NCI-H460 (cell line): ENCODE data around the gene RBM5. TPM values are rescaled to one million over a fixed set of nuclear protein-coding genes. Genes with fewer than 3 reads are reported as not detected.

Experiments
- DNase-seq: peaks from one replicate; pipeline ENCODE4 v3.0.0-alpha.2; 2016; ENCODE audit warnings: low read depth; ENCODE audit errors: extremely low read depth
- total RNA-seq: library from RNA; depleted of rRNA; stranded (reverse); fragments of >200 nt; shearing (Covaris generic); gene quantifications from 2 replicates; pipeline ENCODE4 v1.2.3, GENCODE V29; 2014

Gene RBM5
- total RNA-seq, 1 experiment from 2014 or later: 61.4 TPM

GRCh38 chr3:50137531-50137930, 48.8 kb downstream of the RBM5 start:
- no peak for DNase-seq

DNA sequence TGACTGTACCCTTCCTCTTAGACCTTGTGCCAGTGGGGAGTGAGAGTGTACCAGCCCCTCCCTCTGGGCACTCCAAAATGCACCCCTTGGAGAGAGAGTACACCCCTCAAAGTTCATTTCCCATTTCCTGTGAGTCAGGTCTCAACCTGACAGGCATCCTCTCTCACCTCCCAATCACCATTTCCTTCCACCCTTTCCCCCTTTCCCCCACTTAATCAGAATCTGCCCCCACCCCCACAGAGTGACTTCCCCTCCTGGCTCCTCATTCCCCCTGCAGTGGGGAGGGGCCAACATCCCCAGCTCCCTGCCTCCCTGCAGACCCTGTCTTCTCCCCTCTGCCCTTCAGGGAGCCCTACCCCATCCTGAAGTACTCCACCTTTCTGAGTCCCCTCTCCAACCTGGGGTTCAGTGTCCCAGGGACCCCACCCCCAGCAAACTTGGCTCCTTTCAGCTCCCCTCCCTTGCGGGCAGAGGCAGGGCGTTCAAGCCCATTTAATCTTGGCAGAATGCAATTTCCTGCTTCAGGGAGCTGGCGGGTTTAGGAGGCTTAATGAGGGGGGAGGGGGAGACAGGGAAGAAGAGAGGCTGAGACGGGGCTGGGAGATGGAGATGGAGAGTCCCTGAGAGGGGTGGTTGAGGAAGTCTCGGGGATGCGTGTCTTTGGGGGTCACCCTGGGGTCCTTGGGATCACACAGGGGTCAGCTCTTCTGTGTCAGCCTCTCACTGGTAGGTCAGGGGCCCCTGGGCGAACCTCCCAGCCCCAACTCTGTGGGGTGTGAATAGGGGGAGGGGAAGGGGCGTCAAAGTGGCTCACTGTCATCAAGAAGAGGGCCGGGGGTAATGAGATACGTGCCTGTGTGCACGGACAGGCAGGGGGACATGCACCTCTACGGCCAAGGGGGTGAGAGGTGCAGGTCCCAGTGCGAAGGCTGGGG, 49.8 kb downstream of the RBM5 start:
- DNase-seq: no peak

GRCh38 chr3:50139308-50139707, 50.6 kb downstream of the RBM5 start:
- DNase-seq: no peak

GRCh38 chr3:50139718-50140423, 51.2 kb downstream of the RBM5 start:
- DNase-seq: no peak

DNA sequence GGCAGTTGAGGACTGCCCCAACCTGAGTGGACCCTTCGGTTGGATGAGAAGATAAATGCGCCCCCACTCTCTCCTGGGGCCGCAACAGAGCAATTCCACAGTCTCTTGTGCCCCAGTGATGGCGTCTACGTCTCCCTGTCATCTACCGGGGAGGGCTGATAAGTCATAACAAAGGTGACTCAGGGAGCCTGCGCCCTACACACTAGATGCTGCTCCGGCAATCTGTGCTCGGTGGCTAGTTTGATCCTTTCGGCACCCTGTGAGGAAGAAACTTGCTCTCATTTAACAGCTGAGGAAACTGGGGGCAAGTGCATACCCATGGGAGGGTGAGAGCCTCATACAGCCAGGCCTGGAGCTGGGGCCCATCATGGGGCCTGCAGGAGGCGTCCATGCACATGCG, 52.3 kb downstream of the RBM5 start:
- DNase-seq: no peak

DNA sequence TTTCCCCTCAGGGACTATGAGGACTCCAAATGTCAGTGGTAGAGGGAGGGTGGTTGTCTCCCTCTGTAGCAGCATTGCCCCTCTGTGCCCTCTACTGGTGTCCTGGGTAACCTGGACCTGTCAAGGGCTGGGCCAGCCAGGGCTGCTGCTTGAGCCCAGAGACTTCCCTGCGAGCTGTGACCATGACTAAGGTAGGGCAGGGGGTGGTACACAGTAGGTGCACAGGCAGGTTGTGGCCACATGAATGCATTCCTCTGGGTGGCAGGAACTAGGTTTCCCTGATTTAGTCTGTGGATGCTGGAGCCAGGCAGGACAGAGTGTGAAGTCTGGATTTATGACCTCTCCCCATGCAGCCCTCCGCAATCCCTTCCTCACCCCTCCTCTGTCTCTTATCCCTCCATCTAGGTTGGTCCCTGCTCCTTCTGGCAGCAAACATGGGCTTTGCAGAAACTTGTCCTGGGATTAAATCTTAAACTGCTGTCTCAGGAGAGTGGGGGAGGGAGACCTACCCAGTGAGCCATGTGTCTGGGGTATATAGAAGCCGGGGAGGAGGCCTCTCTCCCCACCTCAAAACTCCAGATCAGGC, 57.7 kb downstream of the RBM5 start:
- DNase-seq: no peak

- DNase-seq: no peak
Measured at GRCh38 chr3:50147016-50147415, 58.3 kb downstream of the RBM5 start.

GRCh38 chr3:50147447-50147846, 58.7 kb downstream of the RBM5 start:
- DNase-seq: no peak

- no peak for DNase-seq
Measured at GRCh38 chr3:50147861-50148260, 59.1 kb downstream of the RBM5 start.

- no peak for DNase-seq
Measured at GRCh38 chr3:50150404-50150750, 61.7 kb downstream of the RBM5 start.

DNA sequence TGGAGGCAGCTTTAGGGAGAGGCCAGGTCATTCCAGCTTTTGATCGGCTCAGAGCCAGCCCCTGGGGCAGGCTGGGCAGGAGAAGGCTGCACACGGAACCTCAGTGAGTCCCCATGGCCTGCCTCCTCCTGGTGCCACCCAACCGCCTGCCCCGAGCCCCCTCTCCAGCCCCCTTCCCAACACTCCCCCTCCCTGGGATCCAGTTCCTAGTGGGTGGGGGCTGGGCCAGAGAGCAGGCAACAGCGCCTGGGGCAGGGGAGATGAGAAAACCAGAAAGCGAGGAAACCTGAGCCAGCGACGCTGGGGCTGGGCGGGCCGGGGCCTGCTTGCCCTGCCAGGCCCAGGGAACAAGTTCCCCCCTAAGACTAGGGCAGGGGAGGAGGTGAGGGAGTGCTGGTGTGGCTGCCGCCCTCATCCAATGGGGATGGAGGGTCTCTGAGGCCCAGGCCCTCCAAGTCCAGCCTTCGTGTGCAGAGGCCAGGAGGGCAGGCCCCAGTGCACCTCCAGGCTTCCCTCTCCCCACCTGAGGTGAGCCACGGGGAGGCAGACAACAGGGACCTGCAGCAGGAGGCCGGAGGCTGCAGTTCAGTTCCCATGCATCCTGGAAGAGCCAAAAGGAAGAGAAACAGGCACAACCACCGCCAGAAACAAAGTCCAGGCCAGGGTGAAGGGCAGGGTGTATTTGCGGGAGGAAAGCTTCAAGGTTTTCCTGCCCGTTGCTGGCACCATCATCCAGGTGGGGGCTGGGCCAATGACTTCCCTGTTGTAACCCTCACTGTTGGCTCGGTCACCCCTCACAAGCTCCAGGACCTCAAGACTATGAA, 62.4 kb downstream of the RBM5 start:
- no peak for DNase-seq

GRCh38 chr3:50151728-50152127, 63.0 kb downstream of the RBM5 start:
- DNase-seq: no peak

GRCh38 chr3:50153782-50154475, 65.2 kb downstream of the RBM5 start:
- DNase-seq: no peak

DNA sequence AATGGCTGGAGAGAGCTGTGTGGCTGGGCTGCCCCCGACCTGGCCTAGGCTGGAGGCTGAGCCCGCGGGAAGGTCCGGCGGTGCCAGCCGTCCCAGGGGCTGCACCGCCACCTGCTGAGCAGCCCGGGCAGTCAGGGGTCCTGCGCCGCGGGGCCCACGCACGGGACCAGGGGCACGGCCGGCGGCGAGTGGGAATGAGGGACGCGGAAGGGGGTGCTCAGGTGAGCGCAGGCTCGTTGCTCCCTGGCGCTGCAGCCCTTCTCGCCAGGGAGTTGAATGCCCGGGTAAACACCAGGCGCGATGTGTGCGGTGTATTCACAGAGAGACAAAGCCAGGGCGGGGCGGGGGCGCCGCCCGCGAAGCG, 65.7 kb downstream of the RBM5 start:
- no peak for DNase-seq

- peak; percentile 34 for DNase-seq
Measured at GRCh38 chr3:50154840-50155490, 66.2 kb downstream of the RBM5 start, which contains the start of gene SEMA3F. TSS of gene SEMA3F (plus strand) at chr3:50155324. CDS start at chr3:50159623, 4,299 bp downstream.

DNA sequence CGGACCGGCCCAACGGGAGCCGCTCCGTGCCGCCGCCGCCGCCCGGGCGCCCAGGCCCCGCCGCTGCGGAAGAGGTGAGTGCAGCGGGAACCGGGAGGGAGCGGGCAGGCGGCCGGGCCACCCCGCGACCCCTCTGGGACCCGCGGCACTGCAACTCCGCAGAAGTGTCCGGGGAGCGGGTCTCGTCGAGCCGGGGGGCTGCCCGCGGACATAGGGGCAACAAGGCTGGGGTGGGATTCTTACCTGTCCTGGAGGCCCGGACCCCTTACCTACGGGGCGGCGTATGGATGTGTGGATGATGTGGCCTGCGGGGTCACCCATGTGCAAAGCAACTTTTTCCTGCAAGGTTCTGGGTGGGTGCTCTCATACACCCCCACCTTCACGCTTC, 66.8 kb downstream of the RBM5 start:
- DNase-seq: no peak

DNA sequence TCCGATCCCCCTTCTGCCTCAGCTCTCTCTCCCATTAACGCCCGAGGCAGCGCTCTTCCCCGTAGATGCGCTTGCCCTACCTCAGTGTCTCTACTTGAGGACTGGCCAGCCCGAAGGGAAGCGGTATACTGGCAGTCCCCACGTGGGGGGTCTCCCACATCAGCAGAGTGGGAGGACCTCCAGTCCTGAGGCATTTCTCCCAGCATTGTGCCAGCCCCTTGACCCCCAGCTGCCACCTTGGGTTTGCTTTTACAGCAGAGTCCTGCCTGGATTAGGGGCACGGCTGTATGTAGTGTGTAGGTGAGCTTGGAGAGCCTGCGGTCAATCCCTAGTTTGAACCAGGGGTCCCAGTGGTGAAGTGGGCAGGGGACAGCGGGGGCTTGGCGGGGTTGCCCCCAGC, 67.2 kb downstream of the RBM5 start:
- no peak for DNase-seq

DNA sequence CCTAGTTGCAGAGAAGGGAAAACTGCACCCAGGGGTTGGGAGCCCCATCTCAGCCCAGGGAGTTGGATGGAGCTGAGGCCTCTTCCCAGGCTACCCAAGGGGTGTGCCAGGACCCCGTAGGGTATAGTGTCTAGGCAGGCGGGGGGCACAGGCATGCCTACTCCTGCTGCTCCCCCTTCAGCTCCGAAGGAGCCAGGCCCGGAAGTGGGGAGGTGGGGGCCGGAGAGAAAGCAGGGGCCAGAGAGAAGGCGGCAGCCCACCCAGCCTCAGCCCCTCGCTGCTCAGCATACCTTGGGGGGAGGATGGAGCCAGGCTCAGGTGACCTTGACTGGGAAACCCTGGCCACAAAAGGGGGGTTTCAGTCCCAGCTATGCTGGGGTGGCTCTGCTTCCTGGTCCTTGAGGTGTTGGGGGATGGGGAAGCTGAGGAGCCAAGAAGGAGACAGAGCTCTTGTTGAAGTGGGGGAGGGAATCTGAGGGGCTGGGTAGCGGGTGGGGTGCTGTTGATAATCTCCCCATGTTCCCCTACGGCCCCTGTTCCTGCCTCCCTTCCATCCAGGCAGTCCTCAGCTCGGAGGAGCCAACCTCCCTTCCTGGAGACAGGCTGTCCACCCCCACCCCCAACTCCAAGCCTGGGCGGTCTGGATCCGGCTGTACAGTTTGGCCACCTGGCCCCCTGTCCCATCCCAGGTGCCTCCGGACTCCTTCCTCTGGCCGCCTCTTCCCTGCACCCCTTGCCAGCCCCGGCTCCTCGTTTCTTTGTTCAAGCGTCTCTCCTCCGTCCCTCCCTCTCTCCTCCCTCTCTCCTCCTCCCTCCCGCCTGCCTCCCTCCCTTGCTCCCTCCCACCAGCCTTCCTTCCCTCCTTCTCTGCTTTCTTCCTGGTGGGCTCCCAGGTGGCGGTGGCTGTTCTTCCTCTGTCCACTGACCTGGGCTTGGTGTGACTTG, 68.1 kb downstream of the RBM5 start:
- DNase-seq: no peak
